Bone marrow (tissue), 2 donors: ENCODE data around the gene TM4SF4.

ENCODE experiments used
- DNase-seq, 2 donors: peaks; one replicate each; lab custom pipeline; 2025; lab: John Stamatoyannopoulos, UW

TM4SF4 gene

GRCh38 chr3:149455366-149455765 is 19.1 kb upstream of the TM4SF4 start:
- DNase-seq: no peak

- DNase-seq: no peak
These were observed 18.5 kb upstream of the TM4SF4 start for GRCh38 chr3:149455989-149456388.

DNA sequence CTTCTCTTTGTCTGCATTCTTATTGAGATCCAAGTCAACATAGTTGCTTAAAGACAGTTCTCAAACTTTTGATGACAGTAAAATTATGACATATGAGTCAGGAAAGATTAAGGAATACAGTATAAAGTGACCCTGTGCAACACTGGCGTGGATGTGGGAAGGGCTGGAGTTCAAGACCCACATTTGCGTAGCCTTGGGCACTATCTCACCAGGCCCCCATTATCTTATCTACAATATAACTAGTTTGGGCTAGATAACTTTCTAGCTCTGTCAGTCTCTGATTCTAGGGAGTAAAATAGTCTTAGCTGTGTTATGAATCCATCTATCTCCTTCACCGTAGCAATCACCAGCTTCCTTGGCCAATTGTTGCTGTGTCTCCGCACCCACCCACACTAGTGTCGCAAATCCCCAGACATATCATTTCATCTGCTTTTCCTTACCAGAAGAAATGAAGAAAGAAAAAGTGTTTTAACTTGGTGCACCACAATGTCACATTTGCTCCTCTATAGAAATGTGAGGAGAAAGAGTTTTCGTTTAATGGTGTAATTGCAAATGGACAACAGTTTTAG is 14.9 kb upstream of the TM4SF4 start:
- no peak for DNase-seq

GRCh38 chr3:149460117-149460516 is 14.4 kb upstream of the TM4SF4 start:
- DNase-seq: no peak

DNA sequence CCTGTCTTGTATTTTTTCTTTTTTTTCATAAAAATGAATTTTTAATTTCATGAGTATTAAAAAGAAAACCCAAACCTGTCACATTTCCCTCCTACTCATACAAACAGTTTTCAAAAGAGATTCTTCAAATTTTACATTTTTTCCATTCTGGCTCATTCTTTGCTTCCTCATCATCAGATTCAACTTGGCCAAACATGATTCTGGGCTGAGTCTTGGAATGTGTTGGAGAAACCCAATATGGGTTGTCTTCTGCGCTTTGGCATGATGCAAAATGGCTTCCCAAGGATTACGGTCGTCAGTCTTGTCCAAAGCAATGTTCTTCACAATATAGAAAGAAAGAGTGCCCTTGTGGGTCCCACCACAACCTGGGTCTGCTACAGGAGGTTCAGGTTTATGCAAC is 12.4 kb upstream of the TM4SF4 start:
- DNase-seq: no peak

DNA sequence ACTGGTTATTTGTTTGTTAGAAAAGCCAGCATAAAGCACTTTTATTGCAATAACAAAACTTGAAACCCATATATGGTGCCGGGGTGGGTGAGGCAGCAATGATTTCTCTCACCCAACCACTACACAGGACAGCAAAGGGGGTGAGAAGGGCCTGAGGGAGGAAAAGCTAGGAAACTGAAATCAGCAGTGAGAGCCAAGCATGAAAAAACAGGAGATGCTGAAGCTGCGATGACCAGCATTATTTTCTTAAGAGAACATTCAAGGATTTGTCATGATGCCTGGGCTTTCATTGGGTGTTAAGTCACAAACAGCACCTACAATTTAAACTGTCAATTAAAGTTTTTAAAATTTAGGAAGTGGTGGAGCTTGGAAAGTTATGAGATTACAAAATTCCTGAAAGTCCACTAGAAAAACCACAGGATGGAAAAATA is 11.9 kb upstream of the TM4SF4 start:
- DNase-seq: no peak

- DNase-seq: no peak
These were observed 10.6 kb upstream of the TM4SF4 start for GRCh38 chr3:149463921-149464320.

GRCh38 chr3:149464542-149465328 is 9.8 kb upstream of the TM4SF4 start:
- no peak for DNase-seq

DNA sequence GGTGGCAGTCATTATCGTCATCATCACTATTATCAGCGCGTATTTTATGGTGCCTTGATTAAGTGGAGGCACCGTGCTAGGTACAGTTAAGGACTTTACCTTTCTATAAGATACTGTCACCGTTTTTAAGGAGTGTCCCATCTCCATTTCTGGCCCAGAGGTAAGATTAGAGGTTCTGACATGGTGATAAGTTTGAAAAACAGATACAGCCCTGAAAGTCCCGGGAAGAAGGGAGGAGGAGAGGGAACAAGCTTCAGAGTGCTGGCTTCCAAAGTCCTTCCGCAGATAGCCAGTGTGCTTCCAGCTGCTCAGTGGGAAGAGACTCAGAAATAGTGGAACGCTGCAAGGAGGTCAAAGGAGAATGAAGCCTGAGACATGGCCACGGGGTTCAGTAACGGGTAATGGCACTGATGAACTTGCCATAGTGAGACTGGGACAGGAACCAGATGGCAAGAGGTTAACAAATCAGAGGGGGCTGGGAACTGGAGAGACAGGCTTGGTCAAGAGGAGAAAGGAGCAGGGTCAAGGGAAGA is 9.1 kb upstream of the TM4SF4 start:
- DNase-seq: no peak

DNA sequence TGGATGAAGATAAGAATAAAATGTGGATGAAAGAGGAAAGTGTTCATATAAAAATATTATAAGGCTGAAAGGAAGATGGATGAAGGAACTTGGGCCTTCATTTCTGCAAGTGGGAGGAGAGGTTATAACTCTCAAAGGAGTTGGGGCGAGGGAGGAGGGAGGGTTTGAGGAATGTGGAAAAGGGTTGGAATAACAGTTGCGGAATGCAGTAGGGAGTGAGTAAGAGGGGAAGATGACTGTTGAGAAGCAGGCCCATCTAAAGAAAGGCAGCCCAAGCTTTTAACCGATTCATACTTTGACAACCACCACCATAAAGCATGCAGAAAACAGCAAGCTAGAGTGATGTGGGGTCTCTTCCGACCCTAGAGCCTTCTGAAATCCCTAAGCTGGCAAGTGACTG is 8.3 kb upstream of the TM4SF4 start:
- no peak for DNase-seq

GRCh38 chr3:149468504-149469212 is 5.8 kb upstream of the TM4SF4 start:
- DNase-seq: no peak

- DNase-seq: no peak
These were observed 4.1 kb upstream of the TM4SF4 start for GRCh38 chr3:149470381-149470780.

GRCh38 chr3:149472030-149472797 is 2.3 kb upstream of the TM4SF4 start:
- DNase-seq: no peak

GRCh38 chr3:149473357-149474249 is 894 bp upstream of the TM4SF4 start:
- DNase-seq: peak in 1 of 2 donors; percentile 24

DNA sequence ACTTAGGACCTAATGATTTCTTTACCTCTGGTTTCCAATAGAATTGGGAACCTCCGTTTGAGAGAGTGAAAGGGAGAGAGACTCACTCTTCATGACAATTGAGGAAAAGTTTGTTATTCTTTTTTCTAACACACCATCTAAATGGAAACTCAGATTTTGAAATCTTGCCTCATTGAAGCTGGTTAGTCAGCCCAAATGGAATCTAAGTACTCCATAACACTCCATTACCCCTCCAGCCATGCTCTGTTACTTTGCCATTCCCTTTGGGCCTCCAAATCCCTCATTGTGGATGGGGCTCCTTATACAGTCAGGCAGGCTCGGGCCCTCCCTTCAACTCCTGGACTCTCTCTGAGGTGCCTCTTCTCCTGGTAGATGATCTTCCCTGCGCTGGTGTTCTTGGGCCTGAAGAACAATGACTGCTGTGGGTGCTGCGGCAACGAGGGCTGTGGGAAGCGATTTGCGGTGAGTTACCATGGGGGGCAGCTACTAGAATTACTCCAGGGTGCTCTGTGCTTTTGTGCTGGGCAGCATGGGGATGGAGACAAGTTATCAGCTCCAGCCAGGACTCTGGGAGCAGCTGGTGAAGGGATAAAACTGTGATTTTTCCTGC is 1.1 kb downstream of the TM4SF4 start:
- DNase-seq: no peak

GRCh38 chr3:149476225-149476624 is 1.7 kb downstream of the TM4SF4 start:
- DNase-seq: no peak

DNA sequence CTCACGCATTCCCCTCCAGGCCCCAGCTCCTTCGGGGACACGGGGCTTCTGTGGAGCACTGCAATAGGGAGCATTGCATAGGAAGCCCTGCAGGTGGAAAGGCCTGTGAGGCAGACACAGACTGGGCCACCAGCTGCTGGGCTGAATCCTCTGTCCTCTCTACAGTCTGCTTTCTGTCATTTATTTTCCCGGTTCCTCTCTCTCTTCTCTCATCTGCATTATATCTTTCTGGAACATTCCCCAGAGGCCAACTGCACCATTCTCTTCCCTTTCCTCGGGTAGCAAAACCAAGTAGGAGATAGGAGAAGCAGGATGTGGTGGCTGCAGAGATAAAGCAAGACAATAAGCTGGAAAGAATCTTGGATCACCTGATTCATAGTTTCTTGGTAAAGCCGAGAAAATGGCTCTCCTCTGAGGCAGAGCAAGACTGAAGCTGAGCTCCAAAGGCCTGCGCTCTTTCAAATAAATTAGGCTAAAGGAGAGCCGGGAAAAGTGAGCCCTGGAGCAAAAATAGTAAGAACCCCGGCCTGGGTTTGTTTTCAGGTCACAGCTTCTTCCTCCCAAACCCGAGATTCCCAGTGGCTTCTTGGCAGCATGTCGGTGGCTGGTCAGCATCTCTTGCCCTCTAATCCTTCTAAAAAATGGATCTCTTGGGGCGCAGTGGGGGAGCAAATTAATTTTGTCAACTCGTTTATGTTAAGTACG is 5.3 kb downstream of the TM4SF4 start:
- DNase-seq: no peak

GRCh38 chr3:149480326-149481017 is 6.0 kb downstream of the TM4SF4 start:
- peak; percentile 23 to 42 for DNase-seq

DNA sequence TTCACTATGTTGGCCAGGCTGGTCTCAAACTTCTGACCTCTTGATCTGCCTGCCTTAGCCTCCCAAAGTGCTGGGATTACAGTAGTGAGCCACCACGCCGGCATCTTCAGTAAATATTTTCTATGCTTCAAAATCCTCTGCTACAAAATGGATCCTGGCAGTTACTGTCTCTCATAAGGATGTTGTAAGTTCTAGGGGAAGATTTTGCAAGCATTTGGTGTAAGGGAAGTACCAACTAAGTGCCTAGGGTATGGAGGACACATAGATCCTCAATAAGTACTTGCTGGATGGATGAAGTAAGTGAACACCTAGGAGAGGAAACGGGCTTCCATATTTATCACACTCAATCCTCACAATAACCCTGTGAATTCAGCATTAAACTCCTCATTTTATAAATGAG is 6.6 kb downstream of the TM4SF4 start:
- no peak for DNase-seq
